IMR-90 (cell line): ENCODE data around the gene CTAGE4. TPM values are rescaled to one million over a fixed set of nuclear protein-coding genes. Genes with fewer than 3 reads are reported as not detected.

ENCODE experiments used
- ATAC-seq: fragments of 200-7000 bp; cut with Tn5 transposase; 2 replicates; pipeline ENCODE4 v1.9.1; 2020; ENCODE audit warnings: low read depth, mild to moderate bottlenecking, moderate library complexity
- BruUV-seq: library from RNA; stranded (reverse); fragments of 400-500 nt; replicated peaks from 2 replicates; lab custom pipeline; 2021; lab: Mats Ljungman, UMichigan
- CTCF ChIA-PET: fragments of 300-600 bp; formaldehyde crosslinking; extraction: SDS; loops from one replicate; lab custom pipeline; 2021; ENCODE audit warnings: antibody characterized with exemption; lab: Yijun Ruan, JAX
- POLR2A ChIA-PET: fragments of 300-600 bp; sonication (Branson Sonifier 250); formaldehyde crosslinking; loops from one replicate; lab custom pipeline; 2022; ENCODE audit warnings: antibody characterized with exemption; ENCODE audit not compliant: unreplicated experiment; lab: Charles Lee
- DNase-seq: peaks from one replicate; pipeline ENCODE4 v3.0.0; 2013
- H2AFZ ChIP-seq: replicated peaks from 2 replicates; pipeline ENCODE3; 2013; ENCODE audit warnings: low read length, mild to moderate bottlenecking; ENCODE audit not compliant: poor library complexity
- H2AK5ac ChIP-seq: 2 replicates; pipeline ENCODE4 v1.6.1; 2013; ENCODE audit warnings: low read depth, low read length, inconsistent platforms
- H2AK9ac ChIP-seq: replicated peaks from 2 replicates; pipeline ENCODE3; 2013; ENCODE audit warnings: mild to moderate bottlenecking, low read depth, low read length, moderate library complexity; ENCODE audit not compliant: poor library complexity
- H2BK120ac ChIP-seq: 2 replicates; pipeline ENCODE4 v1.6.1; 2013; ENCODE audit warnings: low read depth, low read length, inconsistent platforms
- H2BK15ac ChIP-seq: 3 replicates; pipeline ENCODE4 v1.6.1; 2013; ENCODE audit warnings: low read depth, low read length, inconsistent platforms
- H2BK20ac ChIP-seq: 2 replicates; pipeline ENCODE4 v1.6.1; 2013; ENCODE audit warnings: low read depth, mild to moderate bottlenecking, inconsistent platforms, low read length, moderate library complexity
- H2BK5ac ChIP-seq: 2 replicates; pipeline ENCODE4 v1.6.1; 2013; ENCODE audit warnings: mild to moderate bottlenecking, low read depth, low read length, inconsistent platforms; ENCODE audit not compliant: poor library complexity, severe bottlenecking
- H3K14ac ChIP-seq: replicated peaks from 2 replicates; pipeline ENCODE4 v1.6.1; 2013; ENCODE audit warnings: low read depth, low read length, inconsistent platforms
- H3K18ac ChIP-seq: 2 replicates; pipeline ENCODE4 v1.6.1; 2013; ENCODE audit warnings: low read depth, low read length, control low read depth
- H3K23ac ChIP-seq: 2 replicates; pipeline ENCODE4 v1.6.1; 2013; ENCODE audit warnings: low read depth, low read length, inconsistent platforms
- H3K27ac ChIP-seq: 2 replicates; pipeline ENCODE4 v1.5.1; 2013; ENCODE audit warnings: mild to moderate bottlenecking, control low read depth, low read length; ENCODE audit not compliant: insufficient read depth
- H3K27me3 ChIP-seq: 2 replicates; pipeline ENCODE4 v1.6.1; 2013; ENCODE audit warnings: low read length; ENCODE audit not compliant: control insufficient read depth, insufficient read depth
- H3K36me3 ChIP-seq: 2 replicates; pipeline ENCODE4 v1.6.1; 2013; ENCODE audit warnings: low read length, mixed read lengths; ENCODE audit not compliant: control insufficient read depth, insufficient read depth
- H3K4ac ChIP-seq: 2 replicates; pipeline ENCODE4 v1.6.1; 2013; ENCODE audit warnings: low read depth, low read length, inconsistent platforms
- H3K4me1 ChIP-seq: 2 replicates; pipeline ENCODE4 v1.6.1; 2013; ENCODE audit warnings: low read length, mixed read lengths; ENCODE audit not compliant: control insufficient read depth, insufficient read depth
- H3K4me2 ChIP-seq: 2 replicates; pipeline ENCODE4 v1.6.1; 2013; ENCODE audit warnings: low read depth, mild to moderate bottlenecking, control low read depth, low read length, moderate library complexity
- H3K4me3 ChIP-seq: 2 replicates; pipeline ENCODE4 v1.5.1; 2013; ENCODE audit warnings: low read depth, mild to moderate bottlenecking, control low read depth, low read length, moderate library complexity; ENCODE audit not compliant: insufficient read depth
- H3K56ac ChIP-seq: 2 replicates; pipeline ENCODE4 v1.6.1; 2013; ENCODE audit warnings: low read length, inconsistent platforms; ENCODE audit not compliant: insufficient read depth; ENCODE audit errors: extremely low read depth
- H3K79me1 ChIP-seq, 2 experiments: 2 replicates each; pipeline ENCODE4 v1.6.1; 2013; ENCODE audit warnings: low read length in 2 of 2, inconsistent platforms in 1 of 2, low read depth in 1 of 2
- H3K9ac ChIP-seq: 2 replicates; pipeline ENCODE4 v1.6.1; 2013; ENCODE audit warnings: low read depth, low read length, control low read depth
- H3K9me1 ChIP-seq: 2 replicates; pipeline ENCODE4 v1.6.1; 2013; ENCODE audit warnings: low read length, inconsistent platforms; ENCODE audit not compliant: insufficient read depth
- H3K9me3 ChIP-seq: 2 replicates; pipeline ENCODE4 v1.6.1; 2013; ENCODE audit warnings: low read length; ENCODE audit not compliant: control insufficient read depth, insufficient read depth
- H4K20me1 ChIP-seq: 2 replicates; pipeline ENCODE4 v1.6.1; 2013; ENCODE audit warnings: low read length, inconsistent platforms; ENCODE audit not compliant: insufficient read depth
- H4K5ac ChIP-seq: 2 replicates; pipeline ENCODE4 v1.6.1; 2013; ENCODE audit warnings: mild to moderate bottlenecking, low read depth, low read length, control low read depth
- H4K8ac ChIP-seq, 2 experiments: 2 replicates each; pipeline ENCODE4 v1.6.1; 2013; ENCODE audit warnings: low read depth in 2 of 2, low read length in 2 of 2, control low read depth in 1 of 2, inconsistent platforms in 1 of 2
- H4K91ac ChIP-seq: 2 replicates; pipeline ENCODE4 v1.6.1; 2013; ENCODE audit warnings: low read depth, low read length, inconsistent platforms; ENCODE audit not compliant: insufficient read depth
- ELK1 ChIP-seq: fragments of 150-350 bp; IDR thresholded peaks from 2 replicates; pipeline ENCODE4 v1.6.1; 2016; ENCODE audit warnings: low read depth, mild to moderate bottlenecking, low read length, moderate library complexity, borderline replicate concordance
- RCOR1 ChIP-seq: IDR thresholded peaks from 2 replicates; pipeline ENCODE4 v1.6.1; 2012; ENCODE audit warnings: mild to moderate bottlenecking, low read length, improper control_type of control experiment; ENCODE audit not compliant: insufficient replicate concordance
- SMC3 ChIP-seq: fragments of 150-350 bp; IDR thresholded peaks from 2 replicates; pipeline ENCODE4 v1.6.1; 2016; ENCODE audit warnings: low read depth, mild to moderate bottlenecking, antibody characterized with exemption, low read length, moderate library complexity
- WGBS, 2 experiments: methylation state at CpG; one replicate each; pipeline versions ENCODE4 v1.1.5 to v1.1.7; 2013; ENCODE audit warnings: missing lambda C conversion rate in 2 of 2; ENCODE audit not compliant: insufficient read length in 1 of 2; ENCODE audit errors: extremely low coverage in 2 of 2; 5-methylcytosine and 5-hydroxymethylcytosine counted together
- dilution Hi-C: fragments of 300-500 bp; cut with HindIII; formaldehyde crosslinking; loops from one replicate; pipeline ENCODE4 v1.14.3; 2018; ENCODE audit warnings: low sequenced_read_pairs; ENCODE audit not compliant: unreplicated experiment
- in situ Hi-C: fragments of 300-500 bp; cut with MboI; formaldehyde crosslinking; loops from 3 replicates; pipeline ENCODE4 v1.14.3; 2019; ENCODE audit warnings: low sequenced_read_pairs, inconsistent platforms, mixed read lengths
- intact Hi-C: fragments of 100-400 bp; cut with micrococcal nuclease; formaldehyde crosslinking; loops from 2 replicates; pipeline ENCODE4 v1.10.0; 2022
- polyA plus RNA-seq, 3 experiments: library from polyadenylated mRNA; depleted of rRNA; stranded (reverse); fragments of >200 nt; gene quantifications; 2 replicates each; pipeline ENCODE4 v1.2.3, GENCODE V29; 2012; ENCODE audit warnings: low replicate concordance in 1 of 3
- total RNA-seq: library from RNA; depleted of rRNA; stranded (reverse); fragments of >200 nt; gene quantifications from 2 replicates; pipeline ENCODE4 v1.2.3, GENCODE V29; 2012

Gene CTAGE4
- total and polyA plus RNA-seq, 2 of the 4 experiments (the other 2 are of a cell fraction), result 0.03 TPM; not detected in 1

- Histone ChIP-seq H2AK9ac (no peak overlapping the region), H4K8ac (no peak overlapping the region), H3K9me3 (peaks cover 7% of the 10 kb centered on the region), H3K4me1 (no peaks in the 10 kb centered on the region), H4K91ac (no peak overlapping the region), H2AFZ (no peak overlapping the region), H2BK15ac (no peak overlapping the region), H2BK20ac (no peak overlapping the region), H2AK5ac (no peak overlapping the region), H3K4me3 (no peak overlapping the region), H3K18ac (no peak overlapping the region), H3K79me1 (no peaks in the 10 kb centered on the region), H3K4me2 (no peak overlapping the region), H3K56ac (no peak overlapping the region), H3K27ac (no peak overlapping the region), H4K20me1 (no peaks in the 10 kb centered on the region), H3K23ac (no peak overlapping the region), H3K14ac (no peak overlapping the region), H3K36me3 (no peaks in the 10 kb centered on the region), H2BK120ac (no peak overlapping the region), H3K27me3 (no peaks in the 10 kb centered on the region), H3K4ac (no peak overlapping the region), H3K9me1 (no peaks in the 10 kb centered on the region), H3K9ac (no peak overlapping the region), H2BK5ac (no peak overlapping the region), H4K5ac (no peak overlapping the region)
- intact Hi-C loops (no loop called here), in situ Hi-C loops (no loop called here), dilution Hi-C loops (no loop called here)
- ATAC-seq (no peak), DNase-seq (no peak)
- TF ChIP-seq RCOR1 (no peak), ELK1 (no peak), SMC3 (no peak)
- CTCF ChIA-PET, result no interaction called here
- WGBS, 2 experiments, result no CpG with 5 or more reads among the region's 2 CpGs
- POLR2A ChIA-PET, result no interaction called here
- BruUV-seq, result no TSS peak
These were observed 34.9 kb upstream of the CTAGE4 start for GRCh38 chr7:144148224-144148827.
